B cell (primary cell): ENCODE data around the gene GMEB2. TPM values are rescaled to one million over a fixed set of nuclear protein-coding genes. Genes with fewer than 3 reads are reported as not detected.

Experiments used
- ATAC-seq: fragments of 200-7000 bp; cut with Tn5 transposase; one replicate; pipeline ENCODE4 v1.10.0; 2021; ENCODE audit warnings: low read depth, mild to moderate bottlenecking, moderate number of reproducible peaks, moderate library complexity
- CTCF ChIA-PET: fragments of 350-600 bp; sonication (Branson Sonifier 250); formaldehyde crosslinking; loops from one replicate; lab custom pipeline; 2021; ENCODE audit warnings: antibody characterized with exemption, inconsistent platforms; lab: Charles Lee
- POLR2A ChIA-PET: fragments of 350-600 bp; sonication (Branson Sonifier 250); formaldehyde crosslinking; loops from one replicate; lab custom pipeline; 2021; ENCODE audit warnings: antibody characterized with exemption; lab: Charles Lee
- DNase-seq: peaks from one replicate; pipeline ENCODE4 v3.0.0; 2013
- H2AFZ ChIP-seq: 2 replicates; pipeline ENCODE4 v1.6.1; 2012; ENCODE audit warnings: mild to moderate bottlenecking, low read depth, low read length; ENCODE audit not compliant: insufficient read depth, poor library complexity, severe bottlenecking
- H3K27ac ChIP-seq, 2 donors: 1 replicate in 1 of 2; 2 replicates in 1 of 2; pipeline ENCODE4 v1.5.1; 2012 to 2013; ENCODE audit warnings: low read length in 2 of 2, mild to moderate bottlenecking in 2 of 2, moderate library complexity in 1 of 2
- H3K27me3 ChIP-seq, 4 experiments: fragments of 200-600 bp in 1 of 4; sonication (generic) in 1 of 4; replicated peaks in 1 of 4; 1 replicate in 2 of 4; 2 replicates in 2 of 4; pipeline versions ENCODE4 v1.6.1 to v1.7.0; 2013 to 2016; ENCODE audit warnings: low read length in 3 of 4, mild to moderate bottlenecking in 2 of 4, mixed read lengths in 1 of 4, moderate library complexity in 1 of 4; ENCODE audit not compliant: insufficient read depth in 4 of 4, control insufficient read depth in 3 of 4; ENCODE audit errors: control extremely low read depth in 1 of 4
- H3K36me3 ChIP-seq, 2 experiments: replicated peaks in 1 of 2; 1 replicate in 1 of 2; 2 replicates in 1 of 2; pipeline versions ENCODE4 v1.6.1 to v1.7.1; 2013; ENCODE audit warnings: low read length in 1 of 2; ENCODE audit not compliant: insufficient read depth in 2 of 2, control insufficient read depth in 1 of 2; ENCODE audit errors: control extremely low read depth in 1 of 2, extremely low read depth in 1 of 2
- H3K4me1 ChIP-seq, 2 donors: fragments of 200-600 bp in 1 of 2; sonication (generic) in 1 of 2; 1 replicate in 1 of 2; 2 replicates in 1 of 2; pipeline versions ENCODE4 v1.5.1 to v1.6.1; 2013 to 2017; ENCODE audit warnings: low read length in 2 of 2; ENCODE audit not compliant: control insufficient read depth in 2 of 2, insufficient read depth in 2 of 2
- H3K4me2 ChIP-seq: replicated peaks from 2 replicates; pipeline ENCODE3; 2012; ENCODE audit warnings: mild to moderate bottlenecking, low read depth, low read length; ENCODE audit not compliant: poor library complexity, severe bottlenecking
- H3K4me3 ChIP-seq, 5 experiments: fragments of 200-600 bp in 1 of 5; sonication (generic) in 1 of 5; 1 replicate in 3 of 5; 2 replicates in 2 of 5; pipeline versions ENCODE4 v1.5.1 to v1.7.0; 2011 to 2016; ENCODE audit warnings: low read length in 4 of 5, mild to moderate bottlenecking in 4 of 5, low read depth in 2 of 5, control low read depth in 1 of 5, moderate library complexity in 1 of 5; ENCODE audit not compliant: insufficient read depth in 1 of 5; ENCODE audit errors: control extremely low read depth in 1 of 5, extremely low read depth in 1 of 5
- H3K79me2 ChIP-seq: fragments of 200-600 bp; sonication (generic); one replicate; pipeline ENCODE4 v1.6.0; 2016; ENCODE audit warnings: low read length; ENCODE audit not compliant: control insufficient read depth, insufficient read depth
- H3K9ac ChIP-seq: fragments of 200-600 bp; sonication (generic); 2 replicates; pipeline ENCODE4 v1.6.1; 2017; ENCODE audit warnings: mild to moderate bottlenecking, low read length, moderate library complexity
- H3K9me3 ChIP-seq, 3 donors: one replicate each; pipeline versions ENCODE4 v1.6.1 to v1.7.1; 2013; ENCODE audit warnings: low read length in 2 of 3; ENCODE audit not compliant: control insufficient read depth in 2 of 3, insufficient read depth in 1 of 3; ENCODE audit errors: control extremely low read depth in 1 of 3
- H4K20me1 ChIP-seq: 2 replicates; pipeline ENCODE4 v1.6.0; 2012; ENCODE audit warnings: mild to moderate bottlenecking, low read length; ENCODE audit not compliant: insufficient read depth, control insufficient read depth, poor library complexity, severe bottlenecking
- H3K27ac Mint-ChIP-seq: one replicate; pipeline ENCODE4 v1.8.0; 2021; ENCODE audit warnings: mixed read lengths
- H3K27me3 Mint-ChIP-seq: one replicate; pipeline ENCODE4 v1.8.0; 2021; ENCODE audit warnings: mixed read lengths
- H3K4me1 Mint-ChIP-seq: one replicate; pipeline ENCODE4 v1.8.0; 2021; ENCODE audit warnings: mixed read lengths
- H3K4me3 Mint-ChIP-seq: one replicate; pipeline ENCODE4 v1.8.0; 2021; ENCODE audit warnings: mixed read lengths
- H3K9me3 Mint-ChIP-seq: one replicate; pipeline ENCODE4 v1.8.0; 2022; ENCODE audit warnings: mixed read lengths; ENCODE audit not compliant: insufficient read depth
- CTCF ChIP-seq: fragments of 200-600 bp; IDR thresholded peaks from one replicate; pipeline ENCODE4 v1.8.0; 2022; ENCODE audit warnings: antibody characterized with exemption, mild to moderate bottlenecking
- EZH2 ChIP-seq: IDR thresholded peaks from 2 replicates; pipeline ENCODE4 v1.6.1; 2012; ENCODE audit warnings: borderline replicate concordance, low read depth, mild to moderate bottlenecking, moderate library complexity, low read length; ENCODE audit not compliant: insufficient read depth, poor library complexity, severe bottlenecking
- WGBS: methylation state at CpG from one replicate; pipeline ENCODE4 v1.1.5; 2013; ENCODE audit warnings: missing lambda C conversion rate; ENCODE audit not compliant: insufficient coverage; 5-methylcytosine and 5-hydroxymethylcytosine counted together
- intact Hi-C: fragments of 100-400 bp; cut with micrococcal nuclease; formaldehyde crosslinking; loops from one replicate; pipeline ENCODE4 v1.10.0; 2022
- polyA plus RNA-seq: library from polyadenylated mRNA; depleted of rRNA; stranded (reverse); fragments of >200 nt; gene quantifications from 2 replicates; pipeline ENCODE4 v1.2.3, GENCODE V29; 2012
- total RNA-seq, 2 donors: library from RNA; stranded (reverse); fragments of 120-200 nt in 1 of 2; gene quantifications; 1 replicate in 1 of 2; 2 replicates in 1 of 2; pipeline versions ENCODE4 v1.2.3 to v1.2.4, GENCODE V29; 2013 to 2022

GMEB2 gene
- total and polyA plus RNA-seq, 2 donors (not counting 1 experiment from before 2014, with no cell fraction given), result 17.7 to 24.5 TPM

GRCh38 chr20:63573647-63574131 is 53.2 kb downstream of the GMEB2 start:
- H3K27ac ChIP-seq, result peak overlapping the region; percentile 44 to 73
- peak overlapping the region; percentile 61 to 86 (median 79) for H3K4me3 ChIP-seq
- no peaks in the 10 kb centered on the region for H3K9me3 ChIP-seq
- no peaks in the 10 kb centered on the region for H3K27me3 ChIP-seq
- intact Hi-C loops, result loop anchor here (1.0 kb wide), 1 partner anchor 19 kb away; the partner anchor contains the start of gene FNDC11
- H3K27ac Mint-ChIP-seq, result peak overlapping the region; percentile 81
- 1% methylated on average over 14 of the region's 24 CpGs for WGBS
- peak overlapping the region; percentile 85 for H3K9ac ChIP-seq
- ChIA-PET POLR2A (interaction anchor here (0.6 to 2.3 kb wide), 7 partner anchors 11 to 138 kb away, joined by 3 to 11 read pairs (median 4); partner anchors contain the start of gene PPDPF), CTCF (interaction anchor here (1.1 to 3.1 kb wide), 2 partner anchors 35 to 77 kb away, joined by 4 to 17 read pairs; no protein-coding TSS in a partner anchor)
- peak overlapping the region; percentile 87 for H3K4me3 Mint-ChIP-seq
- H3K4me1 ChIP-seq, result peaks cover 27 to 44% of the 10 kb centered on the region in 2 donors
- no peaks in the 10 kb centered on the region for H3K27me3 Mint-ChIP-seq
- H3K4me2 ChIP-seq, result peak overlapping the region; percentile 97
- no peaks in the 10 kb centered on the region for H3K9me3 Mint-ChIP-seq
- peaks cover 0 to 13% of the 10 kb centered on the region in 2 experiments for H3K36me3 ChIP-seq
- peaks cover 34% of the 10 kb centered on the region for H4K20me1 ChIP-seq
- H2AFZ ChIP-seq, result peak overlapping the region; percentile 60
- H3K4me1 Mint-ChIP-seq, result peaks cover 15% of the 10 kb centered on the region
- TF ChIP-seq CTCF (no peak), EZH2 (no peak)
- DNase-seq (no peak), ATAC-seq (peak; percentile 28)
- H3K79me2 ChIP-seq, result peaks cover 24% of the 10 kb centered on the region
